SK-N-SH (cell line): Measurements from ENCODE around the gene FTO.
A peak's percentile ranks its signal among the peaks of the same experiment; 100 is the strongest.

ENCODE experiments used
- CTCF ChIP-seq: fragments of 200-600 bp; sonication (generic); IDR thresholded peaks from 2 replicates; pipeline ENCODE4 v1.6.1; 2017; ENCODE audit warnings: antibody characterized with exemption, mild to moderate bottlenecking, moderate library complexity
- EP300 ChIP-seq, 2 experiments: IDR thresholded peaks; 2 replicates each; pipeline versions ENCODE4 v1.4.0 to v1.6.1; 2012; ENCODE audit warnings: borderline replicate concordance in 1 of 2, low read depth in 1 of 2, low read length in 1 of 2
- FOSL2 ChIP-seq: IDR thresholded peaks from 2 replicates; pipeline ENCODE4 v1.4.0; 2012; ENCODE audit warnings: low read depth, mild to moderate bottlenecking, moderate library complexity, borderline replicate concordance
- FOXJ3 ChIP-seq: sonication (generic); formaldehyde crosslinking; IDR thresholded peaks from 2 replicates; pipeline ENCODE4 v1.5.1; 2020; ENCODE audit warnings: mild to moderate bottlenecking, missing genetic modification reagents
- MXI1 ChIP-seq: IDR thresholded peaks from 2 replicates; pipeline ENCODE4 v1.6.1; 2012; ENCODE audit warnings: mild to moderate bottlenecking, low read depth, low read length, improper control_type of control experiment
- POLR2AphosphoS5 ChIP-seq: IDR thresholded peaks from 2 replicates; pipeline ENCODE4 v1.6.1; 2012; ENCODE audit warnings: low read depth, low read length
- RAD21 ChIP-seq: IDR thresholded peaks from 2 replicates; pipeline ENCODE4 v1.6.1; 2012; ENCODE audit warnings: mild to moderate bottlenecking, low read length
- TAF1 ChIP-seq: IDR thresholded peaks from 2 replicates; pipeline ENCODE4 v1.6.1; 2012; ENCODE audit warnings: low read depth, mild to moderate bottlenecking, low read length, moderate library complexity, borderline replicate concordance
- USF1 ChIP-seq: IDR thresholded peaks from 2 replicates; pipeline ENCODE4 v1.4.0; 2012; ENCODE audit warnings: low read depth, borderline replicate concordance
- YY1 ChIP-seq: IDR thresholded peaks from 2 replicates; pipeline ENCODE4 v1.4.0; 2012; ENCODE audit warnings: low read depth, mild to moderate bottlenecking
- TF ChIP-seq, protein P1 (sequence below): fragments of 150-350 bp; IDR thresholded peaks from 2 replicates; pipeline ENCODE4 v1.6.1; 2017; ENCODE audit warnings: antibody characterized with exemption, low read length, low read depth, borderline replicate concordance

DNA sequence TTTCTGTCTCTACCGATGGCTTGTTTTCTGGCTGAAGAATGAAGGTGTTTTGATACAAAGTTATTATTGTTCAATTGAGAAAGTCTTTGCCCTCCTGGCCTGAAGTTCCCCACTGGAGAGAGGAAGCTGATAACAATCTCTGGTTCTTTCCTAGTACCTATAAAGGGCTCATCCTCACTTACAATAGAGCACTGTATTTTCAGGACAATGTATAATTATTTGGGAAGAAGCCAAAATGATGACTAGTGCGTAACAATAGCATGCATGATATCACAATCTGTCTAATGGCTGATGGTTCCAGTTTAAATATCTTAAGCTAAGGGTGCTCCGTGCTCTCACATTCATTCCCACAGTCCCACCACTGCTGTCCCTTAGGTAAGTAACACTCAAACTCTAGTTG, 351.9 kb downstream of the FTO start:
- no peak for TF ChIP-seq POLR2AphosphoS5
- TF ChIP-seq CTCF: no peak
- no peak for TF ChIP-seq MXI1
- no peak for TF ChIP-seq FOXJ3 (CRISPR knock-in tag)
- no peak for TF ChIP-seq YY1
- TF ChIP-seq, protein P1, sequence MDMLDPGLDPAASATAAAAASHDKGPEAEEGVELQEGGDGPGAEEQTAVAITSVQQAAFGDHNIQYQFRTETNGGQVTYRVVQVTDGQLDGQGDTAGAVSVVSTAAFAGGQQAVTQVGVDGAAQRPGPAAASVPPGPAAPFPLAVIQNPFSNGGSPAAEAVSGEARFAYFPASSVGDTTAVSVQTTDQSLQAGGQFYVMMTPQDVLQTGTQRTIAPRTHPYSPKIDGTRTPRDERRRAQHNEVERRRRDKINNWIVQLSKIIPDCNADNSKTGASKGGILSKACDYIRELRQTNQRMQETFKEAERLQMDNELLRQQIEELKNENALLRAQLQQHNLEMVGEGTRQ: no peak
- TF ChIP-seq RAD21: no peak
- peak; percentile 22; the same call in 1 of the 2 replicates for TF ChIP-seq FOSL2
- TF ChIP-seq TAF1: no peak
- peak in 1 of 2 experiments; percentile 19; a peak in 1 of 4 replicates for TF ChIP-seq EP300 (IDR thresholded peaks at IDR 0.05; ENCODE audit: borderline replicate concordance in 1 of 2, low read depth in 1 of 2, low read length in 1 of 2)
- no peak for TF ChIP-seq USF1
